Colonic mucosa (tissue), 4 donors: ENCODE results near the gene MTNR1A. TPM values are rescaled to one million over a fixed set of nuclear protein-coding genes. Genes with fewer than 3 reads are reported as not detected.
A peak's percentile ranks its signal among the peaks of the same experiment; 100 is the strongest.

Experiments
- DNase-seq: peaks from one replicate; pipeline ENCODE4 v3.0.0-alpha.2; 2020
- H3K27ac ChIP-seq: fragments of 200-600 bp; one replicate; pipeline ENCODE4 v1.8.0; 2021
- H3K27me3 ChIP-seq: fragments of 200-600 bp; one replicate; pipeline ENCODE4 v1.8.0; 2021
- H3K36me3 ChIP-seq: fragments of 200-600 bp; one replicate; pipeline ENCODE4 v1.8.0; 2021
- H3K4me1 ChIP-seq: fragments of 200-600 bp; one replicate; pipeline ENCODE4 v1.8.0; 2021; ENCODE audit warnings: mild to moderate bottlenecking
- H3K4me3 ChIP-seq: fragments of 200-600 bp; one replicate; pipeline ENCODE4 v1.8.0; 2021
- H3K9ac ChIP-seq, 2 donors: one replicate each; pipeline ENCODE4 v1.7.0; 2013; ENCODE audit warnings: control low read depth in 2 of 2, low read depth in 2 of 2, low read length in 2 of 2
- H3K9me3 ChIP-seq: fragments of 200-600 bp; one replicate; pipeline ENCODE4 v1.8.0; 2021
- intact Hi-C: fragments of 100-400 bp; cut with DNase I; formaldehyde crosslinking; loops from one replicate; pipeline ENCODE4 v1.14.1; 2022
- total RNA-seq, 2 donors: library from RNA; stranded (reverse); fragmentation: NEBNext Ultra II Directional in 1 of 2; extraction: Animal tissue kit (Norgen Biotek cat#: 25700) in 1 of 2; gene quantifications; one replicate each; pipeline ENCODE4 v1.2.1, GENCODE V29; 2021
- TF ChIP-seq, protein P1 (sequence below): fragments of 200-600 bp; IDR thresholded peaks from one replicate; pipeline ENCODE4 v1.8.0; 2022; ENCODE audit warnings: antibody characterized with exemption, mild to moderate bottlenecking
- donor health status: healthy.
- donor health status: DM: no; HTN: no; CAD: no.
- donor health status: DM: no; HTN: no; CAD: no.

MTNR1A gene
- total RNA-seq, 2 donors from 2014 or later: 1.3 to 3.9 TPM

- intact Hi-C loops: no loop called here
- no peak overlapping the region for H3K9ac ChIP-seq
- H3K27ac ChIP-seq: no peak overlapping the region
- no peak for DNase-seq
- H3K36me3 ChIP-seq: no peaks in the 10 kb centered on the region
- TF ChIP-seq, protein P1, sequence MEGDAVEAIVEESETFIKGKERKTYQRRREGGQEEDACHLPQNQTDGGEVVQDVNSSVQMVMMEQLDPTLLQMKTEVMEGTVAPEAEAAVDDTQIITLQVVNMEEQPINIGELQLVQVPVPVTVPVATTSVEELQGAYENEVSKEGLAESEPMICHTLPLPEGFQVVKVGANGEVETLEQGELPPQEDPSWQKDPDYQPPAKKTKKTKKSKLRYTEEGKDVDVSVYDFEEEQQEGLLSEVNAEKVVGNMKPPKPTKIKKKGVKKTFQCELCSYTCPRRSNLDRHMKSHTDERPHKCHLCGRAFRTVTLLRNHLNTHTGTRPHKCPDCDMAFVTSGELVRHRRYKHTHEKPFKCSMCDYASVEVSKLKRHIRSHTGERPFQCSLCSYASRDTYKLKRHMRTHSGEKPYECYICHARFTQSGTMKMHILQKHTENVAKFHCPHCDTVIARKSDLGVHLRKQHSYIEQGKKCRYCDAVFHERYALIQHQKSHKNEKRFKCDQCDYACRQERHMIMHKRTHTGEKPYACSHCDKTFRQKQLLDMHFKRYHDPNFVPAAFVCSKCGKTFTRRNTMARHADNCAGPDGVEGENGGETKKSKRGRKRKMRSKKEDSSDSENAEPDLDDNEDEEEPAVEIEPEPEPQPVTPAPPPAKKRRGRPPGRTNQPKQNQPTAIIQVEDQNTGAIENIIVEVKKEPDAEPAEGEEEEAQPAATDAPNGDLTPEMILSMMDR: no peak
- no peaks in the 10 kb centered on the region for H3K4me1 ChIP-seq
- H3K4me3 ChIP-seq: no peak overlapping the region
- no peaks in the 10 kb centered on the region for H3K9me3 ChIP-seq
- H3K27me3 ChIP-seq: no peaks in the 10 kb centered on the region
These were observed 53.1 kb downstream of the MTNR1A start for GRCh38 chr4:186502231-186502630.

DNA sequence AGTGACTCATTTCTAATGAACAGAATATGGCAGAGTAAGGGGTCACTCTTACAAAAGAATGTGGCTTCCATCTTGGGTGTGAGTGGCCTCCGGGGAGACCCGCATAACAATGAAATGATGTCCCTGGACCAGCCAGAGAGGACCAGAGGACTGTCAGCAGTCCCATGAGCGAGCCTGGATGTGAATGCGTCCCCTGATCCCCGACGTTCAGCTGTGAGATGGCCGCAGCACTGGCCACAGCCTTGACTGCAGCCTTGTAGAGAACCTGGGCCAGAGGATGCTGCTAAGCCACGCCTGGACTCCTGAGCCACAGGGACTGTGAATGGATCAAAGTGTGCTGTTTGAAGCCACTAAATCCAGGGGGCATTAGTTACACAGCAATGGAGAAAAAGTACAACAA is 53.8 kb downstream of the MTNR1A start:
- Histone ChIP-seq H3K4me3 (no peak overlapping the region), H3K27me3 (no peaks in the 10 kb centered on the region), H3K9ac (no peak overlapping the region), H3K4me1 (no peaks in the 10 kb centered on the region), H3K36me3 (no peaks in the 10 kb centered on the region), H3K9me3 (no peaks in the 10 kb centered on the region), H3K27ac (no peak overlapping the region)
- no peak for DNase-seq
- TF ChIP-seq, protein P1: no peak
- intact Hi-C loops: no loop called here

DNA sequence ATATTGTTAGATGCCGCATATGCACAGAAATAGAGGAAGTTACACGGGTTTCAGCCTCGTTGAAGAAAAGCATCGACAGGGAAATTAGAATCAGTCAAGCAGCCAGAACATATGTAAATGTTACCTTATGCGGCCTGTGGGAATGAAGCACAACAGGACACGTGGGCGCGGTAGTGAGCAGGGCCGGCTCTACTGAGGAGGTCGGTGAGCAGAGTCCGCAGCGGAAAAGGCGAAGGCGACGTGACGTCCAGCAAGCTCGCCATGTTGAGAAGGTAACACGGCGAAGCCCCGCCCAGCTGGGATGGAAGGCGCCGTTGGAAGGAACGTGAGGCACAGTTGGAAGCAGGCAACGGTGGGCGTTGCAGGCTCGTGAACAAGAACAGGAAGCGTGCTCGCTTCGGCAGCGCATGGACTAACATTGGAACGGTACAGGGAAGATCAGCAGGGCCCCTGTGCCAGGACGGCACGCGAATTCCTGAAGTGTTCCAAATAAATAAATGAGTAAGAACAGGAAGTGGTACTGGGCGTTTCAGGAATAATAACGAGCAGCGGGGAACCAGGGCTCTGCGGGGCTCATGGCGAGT is 54.6 kb downstream of the MTNR1A start:
- no peaks in the 10 kb centered on the region for H3K27me3 ChIP-seq
- H3K9ac ChIP-seq: no peak overlapping the region
- no peak overlapping the region for H3K27ac ChIP-seq
- intact Hi-C loops: no loop called here
- H3K9me3 ChIP-seq: no peaks in the 10 kb centered on the region
- H3K4me1 ChIP-seq: no peaks in the 10 kb centered on the region
- TF ChIP-seq, protein P1: no peak
- H3K4me3 ChIP-seq: no peak overlapping the region
- no peaks in the 10 kb centered on the region for H3K36me3 ChIP-seq
- DNase-seq: peak; percentile 25

GRCh38 chr4:186499467-186499866 is 55.9 kb downstream of the MTNR1A start:
- Histone ChIP-seq H3K27ac (no peak overlapping the region), H3K9ac (no peak overlapping the region), H3K4me1 (no peaks in the 10 kb centered on the region), H3K36me3 (no peaks in the 10 kb centered on the region), H3K4me3 (no peak overlapping the region), H3K27me3 (no peaks in the 10 kb centered on the region), H3K9me3 (no peaks in the 10 kb centered on the region)
- TF ChIP-seq, protein P1: no peak
- DNase-seq: no peak
- intact Hi-C loops: no loop called here

DNA sequence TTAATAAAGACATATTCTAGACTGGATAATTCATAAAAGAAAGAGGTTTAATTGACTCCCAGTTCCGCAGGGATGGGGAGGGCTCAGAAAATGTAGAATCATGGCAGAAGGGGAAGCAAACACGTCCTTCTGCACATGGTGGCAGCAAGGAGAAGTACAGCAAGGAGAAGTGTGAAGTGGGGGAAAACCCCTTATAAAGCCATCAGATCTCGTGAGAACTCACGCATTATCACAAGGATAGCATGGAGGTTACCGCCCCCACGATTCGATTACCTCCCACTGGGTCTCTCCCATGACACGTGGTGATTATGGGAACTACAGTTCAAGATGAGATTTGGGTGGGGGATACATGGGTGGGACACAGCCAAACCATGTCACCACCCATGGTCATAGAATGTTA is 58.3 kb downstream of the MTNR1A start:
- intact Hi-C loops: no loop called here
- TF ChIP-seq, protein P1: no peak
- no peaks in the 10 kb centered on the region for H3K4me1 ChIP-seq
- no peaks in the 10 kb centered on the region for H3K27me3 ChIP-seq
- no peak overlapping the region for H3K27ac ChIP-seq
- DNase-seq: no peak
- no peak overlapping the region for H3K9ac ChIP-seq
- H3K36me3 ChIP-seq: no peaks in the 10 kb centered on the region
- no peak overlapping the region for H3K4me3 ChIP-seq
- H3K9me3 ChIP-seq: no peaks in the 10 kb centered on the region
